ENCODE results near the gene FCHO1. TPM values are rescaled to one million over a fixed set of nuclear protein-coding genes. Genes with fewer than 3 reads are reported as not detected.

FCHO1 gene
- total RNA-seq, 4 donors from 2014 or later: 1.4 to 9.9 (median 3.0) TPM

- Histone ChIP-seq H3K27me3 (no peaks in the 10 kb centered on the region), H3K4me1 (peaks cover 0 to 42% (median 22%) of the 10 kb centered on the region in 4 donors), H3K4me3 (no peak overlapping the region), H3K36me3 (no peaks in the 10 kb centered on the region), H3K27ac (peak overlapping the region in 2 of 4 donors; percentile 5 to 12), H3K9me3 (no peaks in the 10 kb centered on the region)
- TF ChIP-seq POLR2A (IDR thresholded peaks at IDR 0.05) (no peak), EP300 (IDR thresholded peaks at IDR 0.05) (no peak)
- TF ChIP-seq, protein P1, sequence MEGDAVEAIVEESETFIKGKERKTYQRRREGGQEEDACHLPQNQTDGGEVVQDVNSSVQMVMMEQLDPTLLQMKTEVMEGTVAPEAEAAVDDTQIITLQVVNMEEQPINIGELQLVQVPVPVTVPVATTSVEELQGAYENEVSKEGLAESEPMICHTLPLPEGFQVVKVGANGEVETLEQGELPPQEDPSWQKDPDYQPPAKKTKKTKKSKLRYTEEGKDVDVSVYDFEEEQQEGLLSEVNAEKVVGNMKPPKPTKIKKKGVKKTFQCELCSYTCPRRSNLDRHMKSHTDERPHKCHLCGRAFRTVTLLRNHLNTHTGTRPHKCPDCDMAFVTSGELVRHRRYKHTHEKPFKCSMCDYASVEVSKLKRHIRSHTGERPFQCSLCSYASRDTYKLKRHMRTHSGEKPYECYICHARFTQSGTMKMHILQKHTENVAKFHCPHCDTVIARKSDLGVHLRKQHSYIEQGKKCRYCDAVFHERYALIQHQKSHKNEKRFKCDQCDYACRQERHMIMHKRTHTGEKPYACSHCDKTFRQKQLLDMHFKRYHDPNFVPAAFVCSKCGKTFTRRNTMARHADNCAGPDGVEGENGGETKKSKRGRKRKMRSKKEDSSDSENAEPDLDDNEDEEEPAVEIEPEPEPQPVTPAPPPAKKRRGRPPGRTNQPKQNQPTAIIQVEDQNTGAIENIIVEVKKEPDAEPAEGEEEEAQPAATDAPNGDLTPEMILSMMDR (IDR thresholded peaks at IDR 0.05): no peak
- no peak for DNase-seq (ENCODE audit: low spot score in 2 of 2)
- WGBS, 2 donors: 60 to 76% methylated on average over 4 of the region's 4 CpGs
These were observed 34.9 kb upstream of the FCHO1 start for GRCh38 chr19:17716309-17716929.

- peaks cover 0 to 59% (median 31%) of the 10 kb centered on the region in 4 donors for H3K4me1 ChIP-seq
- H3K27me3 ChIP-seq: no peaks in the 10 kb centered on the region
- WGBS, 2 donors: 87 to 92% methylated on average over 4 of the region's 4 CpGs
- TF ChIP-seq POLR2A (IDR thresholded peaks at IDR 0.05) (no peak), EP300 (IDR thresholded peaks at IDR 0.05) (no peak)
- TF ChIP-seq, protein P1 (IDR thresholded peaks at IDR 0.05): no peak
- no peak overlapping the region for H3K27ac ChIP-seq
- H3K9me3 ChIP-seq: no peaks in the 10 kb centered on the region
- H3K36me3 ChIP-seq: peaks cover 0 to 9% (median 1%) of the 10 kb centered on the region in 3 donors
- H3K4me3 ChIP-seq: peak overlapping the region in 2 of 4 donors; percentile 92 to 96
- no peak for DNase-seq (ENCODE audit: low spot score in 2 of 2)
These were observed 32.7 kb upstream of the FCHO1 start for GRCh38 chr19:17718550-17718946.

- Histone ChIP-seq H3K4me1 (peaks cover 0 to 59% (median 31%) of the 10 kb centered on the region in 4 donors), H3K4me3 (peak within 1 kb of the TSS; percentile 76 to 96 (median 91)), H3K27ac (peak within 1 kb of the TSS; percentile 7 to 83 (median 58)), H3K27me3 (no peaks in the 10 kb centered on the region), H3K36me3 (peaks cover 0 to 15% (median 7%) of the 10 kb centered on the region in 3 donors), H3K9me3 (no peaks in the 10 kb centered on the region)
- WGBS, 2 donors: 4% methylated on average over 31 to 40 of the region's 53 CpGs
- no peak for DNase-seq (ENCODE audit: low spot score in 2 of 2)
- TF ChIP-seq POLR2A (IDR thresholded peaks at IDR 0.05) (peak in 1 of 2 donors; percentile 65), EP300 (IDR thresholded peaks at IDR 0.05) (peak; percentile 43 to 87)
- TF ChIP-seq, protein P1 (IDR thresholded peaks at IDR 0.05): peak in 1 of 5 experiments; percentile 25
These were observed 32.1 kb upstream of the FCHO1 start, which contains the start of gene MAP1S for GRCh38 chr19:17718947-17719711. Gene MAP1S, plus strand, starts transcription at chr19:17719480. Its CDS starts 23 bp downstream, at chr19:17719503.

DNA sequence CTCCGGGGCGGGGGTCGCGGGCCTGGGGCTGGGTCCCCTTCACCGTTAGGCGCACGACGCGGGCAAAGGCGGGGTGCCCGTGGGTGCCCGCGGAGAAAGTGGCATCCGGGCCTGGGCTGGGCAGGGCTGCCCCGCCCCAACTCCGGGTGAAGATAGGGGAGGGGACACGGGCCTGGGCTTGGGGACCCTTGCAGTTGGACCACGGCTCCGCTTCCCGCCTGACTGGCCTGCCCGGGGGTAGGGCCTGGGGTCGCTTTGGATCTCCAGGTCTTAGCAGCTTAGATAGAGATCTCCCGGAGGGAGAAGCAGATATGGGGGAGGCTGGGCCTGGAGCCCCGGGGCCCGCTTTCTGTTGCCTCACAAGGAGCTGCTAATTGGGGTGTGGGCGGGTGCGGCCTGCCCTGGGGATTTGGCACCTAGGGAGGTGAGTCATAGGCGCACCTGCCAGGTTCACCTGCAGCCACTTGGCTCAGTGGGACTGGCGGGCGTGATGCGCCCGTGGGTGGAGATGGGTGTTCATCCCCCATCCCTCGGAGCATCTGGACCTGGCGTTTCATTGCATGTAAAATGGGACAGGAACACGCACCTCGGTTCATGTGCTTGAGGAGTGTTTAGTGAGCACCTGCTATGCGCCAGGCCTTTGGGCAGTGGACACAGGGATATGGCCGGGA, 31.4 kb upstream of the FCHO1 start:
- whole genome bisulfite sequencing, 2 donors: 6 to 7% methylated on average over 17 to 21 of the region's 38 CpGs

More for the DNA sequence above, 31.4 kb upstream of the FCHO1 start:
- peaks cover 0 to 22% (median 10%) of the 10 kb centered on the region in 3 donors for H3K36me3 ChIP-seq
- H3K4me3 ChIP-seq: peak overlapping the region; percentile 76 to 96 (median 91)
- TF ChIP-seq, protein P1 (IDR thresholded peaks at IDR 0.05): no peak
- TF ChIP-seq POLR2A (IDR thresholded peaks at IDR 0.05) (no peak), EP300 (IDR thresholded peaks at IDR 0.05) (no peak)
- no peak for DNase-seq (ENCODE audit: low spot score in 2 of 2)
- peaks cover 0 to 59% (median 31%) of the 10 kb centered on the region in 4 donors for H3K4me1 ChIP-seq
- H3K27ac ChIP-seq: peak overlapping the region; percentile 7 to 83 (median 58)
- H3K27me3 ChIP-seq: no peaks in the 10 kb centered on the region
- H3K9me3 ChIP-seq: no peaks in the 10 kb centered on the region

Measured in tibial nerve (tissue), 4 donors.